NCI-H1105 treated with DMSO at 0.1 percent for 48 hours (cell line): ENCODE data around the gene RNF213.
"Not testable (repeated sequence)": the region's sequence is repeated elsewhere in the genome, so short reads cannot be mapped to it uniquely, and the experiment has no call there.

Source experiments
- DNase-seq: peaks from one replicate; lab custom pipeline; 2025; lab: John Stamatoyannopoulos, UW

Gene RNF213

GRCh38 chr17:80394629-80395216 is 134.1 kb downstream of the RNF213 start:
- no peak for DNase-seq

DNA sequence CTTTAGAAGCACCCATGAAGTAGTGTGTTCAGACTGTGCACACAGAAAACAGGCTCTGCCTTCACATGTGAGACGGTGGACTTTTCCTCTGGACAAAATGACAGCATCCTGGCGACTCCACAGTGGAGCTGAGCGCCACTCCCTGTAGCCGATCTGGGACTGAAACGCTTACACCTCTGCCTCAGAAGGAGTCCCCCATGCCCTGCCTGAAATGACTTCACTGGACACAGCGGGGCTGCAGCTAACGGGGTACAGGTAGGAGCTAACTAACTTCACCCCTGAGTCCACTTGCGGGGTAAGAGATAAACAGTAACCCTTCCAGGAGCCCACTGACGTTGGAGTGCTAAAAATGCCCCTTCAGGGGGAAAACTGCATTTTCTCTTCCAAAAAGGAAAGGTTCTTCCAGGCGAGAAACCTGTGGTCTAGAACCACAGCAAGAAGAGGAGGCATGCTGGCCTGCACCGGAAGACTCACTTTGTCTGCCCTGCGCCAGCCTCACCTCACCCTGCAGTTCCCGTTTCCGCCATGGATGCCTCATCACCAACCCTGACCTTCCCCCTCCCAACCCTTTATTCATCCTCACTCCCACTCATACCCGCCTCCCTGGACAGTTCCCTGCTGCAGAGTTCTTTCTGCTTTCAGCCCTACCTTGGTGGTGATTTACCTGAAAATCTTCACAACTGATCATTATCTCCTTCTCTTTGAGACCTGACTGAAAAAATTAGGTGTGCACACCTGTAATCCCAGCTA is 134.9 kb downstream of the RNF213 start:
- DNase-seq = no peak

DNA sequence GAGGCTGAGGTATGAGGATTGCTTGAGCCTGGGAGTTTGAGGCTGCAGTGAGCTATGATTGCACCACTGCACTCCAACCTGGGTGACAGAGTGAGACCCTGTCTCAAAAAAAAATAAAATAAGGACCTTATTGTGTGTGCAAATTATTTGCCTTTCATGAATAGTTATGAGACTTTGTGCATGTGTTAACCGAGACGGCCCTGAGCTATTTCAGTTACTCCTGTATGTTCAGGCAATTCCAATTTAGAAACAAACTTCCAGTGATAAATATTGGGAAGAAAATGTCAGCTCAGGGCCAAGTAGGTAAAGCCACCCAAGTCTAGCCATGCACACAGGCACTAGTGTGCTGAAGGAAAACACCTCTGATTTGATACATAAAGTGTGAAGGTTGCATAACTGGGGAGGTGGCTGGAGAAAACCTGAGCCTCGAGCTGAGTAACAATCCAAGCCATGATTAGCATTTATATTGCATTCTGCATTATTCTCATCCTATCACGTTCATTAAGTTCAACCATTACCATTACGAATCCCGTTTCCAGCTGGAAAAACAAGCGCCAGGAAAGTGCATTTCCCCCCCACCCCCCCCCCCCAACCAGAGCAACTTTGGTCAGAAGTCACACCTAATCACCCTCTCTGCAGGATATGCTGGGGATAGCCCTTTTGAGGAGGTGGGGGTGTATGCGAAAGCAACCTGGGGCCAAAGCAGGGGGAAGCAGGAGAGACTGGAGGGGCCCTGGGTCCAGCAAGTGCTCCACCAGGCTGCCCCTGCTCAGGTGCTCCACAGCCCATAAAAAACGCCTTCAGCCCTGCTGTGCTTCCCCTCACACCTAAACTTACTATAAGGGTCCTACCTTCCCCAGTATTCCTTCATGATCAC is 135.7 kb downstream of the RNF213 start:
- DNase-seq = no peak

- no peak for DNase-seq
Observed at GRCh38 chr17:80397034-80397387, 136.4 kb downstream of the RNF213 start.

GRCh38 chr17:80397686-80398085 is 137.0 kb downstream of the RNF213 start:
- no peak for DNase-seq

DNA sequence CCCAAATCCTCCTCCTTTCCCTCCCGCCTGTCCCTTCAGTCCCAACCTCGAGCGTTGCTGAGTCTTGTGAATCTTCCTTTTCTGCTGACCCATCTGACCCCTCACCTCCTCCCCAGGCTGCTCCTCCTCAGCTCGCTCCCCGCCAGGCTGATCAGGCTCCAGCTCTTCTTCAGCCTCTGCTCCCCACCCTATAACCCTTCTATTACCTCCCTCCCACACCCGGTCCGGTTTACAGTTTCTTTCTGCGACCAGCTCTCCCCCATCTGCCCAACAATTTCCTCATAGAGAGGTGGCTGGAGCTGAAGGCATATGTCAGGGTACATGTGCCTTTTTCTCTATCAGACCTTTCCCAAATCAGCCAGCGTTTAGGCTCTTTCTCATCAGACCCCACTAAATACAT is 140.4 kb downstream of the RNF213 start:
- not testable (repeated sequence) for DNase-seq

GRCh38 chr17:80402102-80402501 is 141.4 kb downstream of the RNF213 start:
- not testable (repeated sequence) for DNase-seq

DNA sequence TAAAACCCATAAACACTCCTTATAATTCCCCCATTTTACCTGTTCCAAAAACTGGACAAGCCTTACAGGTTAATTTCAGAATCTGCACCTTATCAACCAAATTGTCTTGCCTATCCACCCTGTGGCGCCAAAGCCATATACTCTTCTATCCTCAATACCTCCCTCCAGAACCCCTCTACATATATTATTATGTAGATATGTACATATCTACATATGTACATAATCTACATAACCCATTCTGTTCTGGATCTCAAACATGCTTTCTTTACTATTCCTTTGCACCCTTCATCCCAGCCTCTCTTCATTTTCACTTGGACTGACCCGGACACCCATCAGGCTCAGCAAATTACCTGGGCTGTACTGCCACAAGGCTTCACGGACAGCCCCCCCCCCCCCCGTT is 142.3 kb downstream of the RNF213 start:
- no peak for DNase-seq

GRCh38 chr17:80406146-80406545 is 145.5 kb downstream of the RNF213 start:
- DNase-seq = no peak

GRCh38 chr17:80407917-80408316 is 147.3 kb downstream of the RNF213 start:
- DNase-seq = not testable (repeated sequence)

- no peak for DNase-seq
Observed at GRCh38 chr17:80408872-80409271, 148.2 kb downstream of the RNF213 start.

DNA sequence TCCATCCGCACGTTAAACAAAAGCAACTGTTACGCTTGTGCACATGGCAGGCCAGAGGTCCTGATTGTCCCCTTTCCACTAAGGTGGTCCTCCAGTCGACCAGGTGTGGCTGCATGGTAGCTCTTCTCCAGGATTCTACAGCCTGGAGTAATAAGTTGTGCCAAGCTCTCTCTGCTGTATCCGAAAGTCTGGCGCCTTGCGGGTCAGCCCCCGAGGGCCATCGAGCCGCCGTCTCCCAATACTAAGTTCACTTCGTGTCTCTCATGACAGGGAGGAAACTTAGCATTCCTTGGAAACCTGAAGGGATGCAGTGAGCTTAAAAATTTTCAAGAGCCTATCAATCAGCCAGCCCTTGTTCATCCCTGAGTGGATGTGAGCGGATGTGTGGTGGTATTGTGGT is 149.0 kb downstream of the RNF213 start:
- no peak for DNase-seq

GRCh38 chr17:80410441-80411087 is 149.9 kb downstream of the RNF213 start:
- not testable (repeated sequence) for DNase-seq

DNA sequence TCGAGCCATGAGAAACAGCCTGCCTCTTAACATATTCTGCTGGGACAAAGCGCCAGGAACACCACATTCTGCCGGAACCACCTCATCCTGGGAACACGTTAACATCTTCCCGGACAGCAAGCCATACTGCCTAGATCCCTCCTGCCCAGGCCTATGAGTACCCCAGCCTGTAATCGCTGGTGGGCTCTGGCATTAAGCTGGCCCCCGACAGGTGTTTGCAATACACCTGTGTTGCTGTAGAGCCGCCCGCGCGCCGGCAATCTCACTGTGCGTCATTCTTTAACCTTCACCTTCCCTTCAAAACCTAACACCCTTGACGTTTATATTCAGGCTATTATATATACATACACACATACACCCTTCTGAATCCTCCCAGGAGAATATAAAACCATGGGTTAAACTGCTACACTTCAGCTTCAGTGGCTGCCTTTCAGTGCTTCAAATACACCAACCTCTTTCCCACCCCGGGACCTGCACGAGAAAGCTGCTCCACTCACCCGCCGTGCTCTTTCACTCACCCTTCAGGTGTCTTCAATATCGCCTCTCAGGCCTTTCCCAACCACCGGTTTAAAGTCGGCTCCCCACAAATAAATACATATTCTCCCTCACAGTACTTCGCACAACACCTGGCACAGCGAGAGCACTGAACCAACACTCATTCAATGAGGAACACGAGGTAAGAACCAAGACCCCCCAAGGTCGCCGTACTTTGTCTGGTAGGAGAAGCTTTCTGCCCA is 153.3 kb downstream of the RNF213 start:
- DNase-seq = no peak

DNA sequence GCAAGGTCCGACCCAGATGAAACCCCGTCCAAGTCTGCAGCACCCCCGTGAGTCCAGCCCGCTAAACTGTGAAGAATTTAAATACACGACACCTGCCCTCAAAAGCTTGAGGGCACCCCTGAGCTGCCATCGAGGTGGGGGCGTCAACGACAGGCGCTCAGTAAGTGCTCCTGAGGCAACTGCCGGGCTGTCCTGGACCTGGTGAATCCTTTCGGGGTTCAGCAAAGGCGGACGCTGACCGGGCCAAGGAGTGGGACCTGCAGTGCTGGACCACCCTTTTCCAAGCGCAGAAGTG is 153.8 kb downstream of the RNF213 start:
- DNase-seq = no peak

DNA sequence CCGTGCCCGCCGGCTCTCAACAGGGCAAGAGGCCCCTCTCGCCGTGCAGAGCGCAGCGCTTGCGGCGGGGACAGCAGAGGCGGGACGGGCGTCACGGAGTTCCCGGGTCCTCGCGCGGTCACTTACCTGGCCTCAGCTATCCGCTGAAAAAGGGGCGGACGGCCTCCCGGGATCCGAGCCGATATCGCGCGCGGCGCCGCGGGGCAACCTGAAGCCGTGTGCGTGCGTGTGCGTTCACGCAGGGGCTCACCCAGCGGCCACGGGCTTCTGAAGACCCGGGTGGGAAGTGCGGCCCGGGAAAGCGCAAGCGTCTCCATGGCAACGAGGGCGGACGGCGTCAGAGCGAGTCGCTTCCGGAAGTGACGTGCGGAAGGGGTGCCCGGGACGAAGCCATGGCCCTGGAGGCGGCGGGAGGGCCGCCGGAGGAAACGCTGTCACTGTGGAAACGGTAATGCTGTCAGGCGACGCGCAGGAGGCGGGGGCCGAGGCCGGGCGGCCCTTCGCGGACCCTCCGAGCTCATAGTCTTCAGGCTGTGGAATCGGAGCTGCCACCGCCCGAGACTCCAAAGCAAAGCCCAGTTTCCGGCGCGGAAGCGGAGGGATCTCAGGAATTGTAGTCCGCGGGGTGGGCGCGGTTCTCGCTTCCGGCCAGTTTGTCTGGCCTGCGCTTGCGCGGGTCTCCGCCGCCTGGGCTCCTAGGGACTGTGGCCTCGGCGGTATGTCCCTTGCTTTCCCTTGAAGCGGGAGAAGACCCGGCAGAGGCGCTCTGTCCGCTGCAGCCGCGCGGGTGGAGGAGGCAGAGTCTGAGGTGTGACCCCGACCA is 154.4 kb downstream of the RNF213 start, which contains the start of gene ENDOV:
Gene ENDOV (plus strand): TSS at position 365 of the 823 bp plus-strand sequence. CDS start 28 bp downstream, at position 393.
- DNase-seq = peak; percentile 85

DNA sequence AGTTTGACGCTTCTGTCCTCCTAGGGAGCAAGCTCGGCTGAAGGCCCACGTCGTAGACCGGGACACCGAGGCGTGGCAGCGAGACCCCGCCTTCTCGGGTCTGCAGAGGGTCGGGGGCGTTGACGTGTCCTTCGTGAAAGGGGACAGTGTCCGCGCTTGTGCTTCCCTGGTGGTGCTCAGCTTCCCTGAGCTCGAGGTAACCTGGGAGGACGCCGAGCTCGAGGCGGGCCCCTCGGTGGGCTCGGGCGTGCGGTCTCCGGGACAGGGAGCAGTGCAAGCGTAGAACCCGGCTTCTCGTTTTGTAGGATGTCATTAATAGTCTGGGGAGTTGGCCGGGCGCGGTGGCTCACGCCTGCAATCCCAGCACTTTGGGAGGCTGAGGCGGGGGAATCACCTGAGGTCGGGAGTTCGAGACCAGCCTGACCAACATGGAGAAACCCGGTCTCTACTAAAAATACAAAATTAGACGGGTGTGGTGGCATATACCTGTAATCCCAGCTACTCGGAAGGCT is 155.0 kb downstream of the RNF213 start:
- DNase-seq = no peak

DNA sequence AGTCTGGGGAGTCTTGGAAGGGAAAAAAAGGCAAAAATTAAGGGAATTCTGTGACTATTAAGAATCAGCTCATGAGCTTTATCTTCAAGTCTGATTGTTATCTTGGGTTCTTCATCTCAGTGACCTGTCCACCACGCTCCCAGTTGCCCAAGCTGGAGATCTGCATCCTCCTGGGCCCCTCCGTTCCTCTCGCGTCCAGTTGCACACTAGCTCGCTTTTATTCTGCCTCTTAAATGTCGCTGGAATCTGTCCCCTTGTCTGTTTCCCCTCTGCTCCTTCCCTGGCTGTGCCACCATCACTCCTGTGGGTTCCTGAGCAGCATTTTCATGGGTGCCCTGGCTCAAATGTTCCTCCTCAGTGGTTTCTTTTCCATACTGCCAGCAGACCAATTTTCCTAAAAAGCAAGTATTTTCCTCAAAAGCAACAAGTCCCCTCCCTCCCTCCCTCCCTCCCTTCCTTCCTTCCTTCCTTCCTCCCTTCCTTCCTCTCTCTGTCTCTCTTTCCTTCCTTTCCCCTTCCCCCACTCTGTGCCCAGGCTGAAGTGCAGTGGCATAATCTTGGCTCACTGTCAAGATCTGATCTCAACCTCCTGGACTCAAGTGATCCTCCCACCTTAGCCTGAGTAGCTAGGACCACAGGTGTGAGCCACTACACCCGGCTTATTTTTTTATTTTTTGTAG is 155.7 kb downstream of the RNF213 start:
- no peak for DNase-seq

- DNase-seq = no peak
Observed at GRCh38 chr17:80416940-80417293, 156.3 kb downstream of the RNF213 start.

GRCh38 chr17:80418589-80418988 is 157.9 kb downstream of the RNF213 start:
- no peak for DNase-seq
